GM20000 (cell line): ENCODE data around the gene ITM2B.

Experiments
- DNase-seq: peaks from one replicate; pipeline ENCODE4 v3.0.0; 2012; ENCODE audit warnings: low spot score
- TF ChIP-seq, protein P1 (sequence below): IDR thresholded peaks from 2 replicates; pipeline ENCODE4 v1.5.1; 2012; ENCODE audit warnings: mild to moderate bottlenecking, control low read depth; ENCODE audit errors: extremely low read depth, missing control alignments

The ITM2B gene

DNA sequence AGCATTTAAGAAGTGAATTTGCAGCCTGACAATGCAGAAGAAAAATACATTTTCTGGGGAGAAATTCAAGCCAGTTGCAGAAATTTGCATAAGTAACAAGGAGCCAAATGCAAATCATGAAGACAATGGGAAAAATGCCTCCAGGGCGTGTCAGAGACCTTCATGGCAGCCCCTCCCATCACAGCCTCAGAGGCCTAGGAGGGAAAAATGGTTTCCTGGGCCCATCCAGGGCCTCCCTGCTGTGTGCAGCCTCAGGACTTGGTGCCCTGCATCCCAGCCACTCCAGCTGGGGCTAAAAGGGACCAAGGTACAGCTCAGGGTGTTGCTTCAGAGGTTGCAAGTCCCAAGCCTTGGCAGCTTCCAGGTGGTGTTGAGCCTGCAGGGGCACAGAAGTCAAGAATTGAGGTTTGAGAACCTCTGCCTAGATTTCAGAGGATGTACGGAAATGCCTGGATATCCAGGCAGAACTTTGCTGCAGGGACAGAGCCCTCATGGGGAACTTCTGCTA lies 16.7 kb upstream of the ITM2B start:
- DNase-seq = no peak
- TF ChIP-seq, protein P1, sequence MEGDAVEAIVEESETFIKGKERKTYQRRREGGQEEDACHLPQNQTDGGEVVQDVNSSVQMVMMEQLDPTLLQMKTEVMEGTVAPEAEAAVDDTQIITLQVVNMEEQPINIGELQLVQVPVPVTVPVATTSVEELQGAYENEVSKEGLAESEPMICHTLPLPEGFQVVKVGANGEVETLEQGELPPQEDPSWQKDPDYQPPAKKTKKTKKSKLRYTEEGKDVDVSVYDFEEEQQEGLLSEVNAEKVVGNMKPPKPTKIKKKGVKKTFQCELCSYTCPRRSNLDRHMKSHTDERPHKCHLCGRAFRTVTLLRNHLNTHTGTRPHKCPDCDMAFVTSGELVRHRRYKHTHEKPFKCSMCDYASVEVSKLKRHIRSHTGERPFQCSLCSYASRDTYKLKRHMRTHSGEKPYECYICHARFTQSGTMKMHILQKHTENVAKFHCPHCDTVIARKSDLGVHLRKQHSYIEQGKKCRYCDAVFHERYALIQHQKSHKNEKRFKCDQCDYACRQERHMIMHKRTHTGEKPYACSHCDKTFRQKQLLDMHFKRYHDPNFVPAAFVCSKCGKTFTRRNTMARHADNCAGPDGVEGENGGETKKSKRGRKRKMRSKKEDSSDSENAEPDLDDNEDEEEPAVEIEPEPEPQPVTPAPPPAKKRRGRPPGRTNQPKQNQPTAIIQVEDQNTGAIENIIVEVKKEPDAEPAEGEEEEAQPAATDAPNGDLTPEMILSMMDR = no peak

DNA sequence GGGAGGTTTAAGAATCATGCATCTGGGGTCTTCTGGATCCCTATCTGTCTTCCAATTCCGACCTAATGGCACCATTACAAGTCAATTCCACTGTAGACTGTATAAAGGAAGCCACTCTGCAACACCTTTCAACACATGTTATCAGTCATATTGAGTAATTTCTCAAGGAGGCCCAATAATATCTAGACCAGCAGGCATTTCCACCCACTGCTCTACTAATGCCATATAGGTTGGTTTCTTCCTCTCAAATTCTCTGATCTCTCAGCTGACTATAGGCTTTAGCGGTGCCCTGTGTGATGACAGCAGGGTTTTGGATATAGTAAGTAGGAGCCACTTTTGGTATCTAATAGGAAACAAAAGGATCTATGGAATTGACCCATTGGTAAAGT lies 12.4 kb upstream of the ITM2B start:
- DNase-seq = no peak
- TF ChIP-seq, protein P1 = no peak

DNA sequence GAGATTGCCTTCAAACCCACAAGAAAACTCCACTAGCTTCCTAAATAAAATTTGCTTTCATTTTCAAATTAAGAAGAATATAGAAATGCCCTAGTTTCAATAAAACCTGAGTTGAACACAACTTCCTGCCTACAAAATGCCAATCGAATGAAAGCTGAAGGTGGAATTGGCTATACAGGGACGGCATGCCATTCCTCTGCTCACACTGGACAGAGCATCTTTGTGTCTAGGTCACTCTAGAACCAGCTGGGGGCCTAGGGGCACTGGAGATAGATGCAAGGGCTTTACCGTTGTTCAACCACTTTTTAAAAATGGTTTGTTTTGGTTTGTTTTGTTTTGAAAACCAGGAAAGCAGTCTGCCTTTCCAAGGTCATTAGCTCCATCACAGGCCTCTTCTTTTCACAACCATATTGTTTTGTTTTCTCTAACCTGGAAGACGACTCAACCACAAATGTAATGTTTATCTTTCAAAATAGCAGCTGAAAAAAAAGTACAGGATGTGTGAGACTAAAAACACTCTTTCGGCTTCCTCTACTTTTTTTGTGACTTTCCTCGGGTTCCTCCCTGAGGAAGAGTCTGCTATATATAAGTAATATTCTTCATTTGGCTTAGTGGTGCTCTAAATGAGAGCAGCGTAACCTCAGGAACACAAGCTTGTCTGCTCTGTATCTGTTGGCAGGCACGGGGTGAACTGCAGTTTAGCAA lies 11.9 kb upstream of the ITM2B start:
- no peak for DNase-seq
- TF ChIP-seq, protein P1 = no peak

DNA sequence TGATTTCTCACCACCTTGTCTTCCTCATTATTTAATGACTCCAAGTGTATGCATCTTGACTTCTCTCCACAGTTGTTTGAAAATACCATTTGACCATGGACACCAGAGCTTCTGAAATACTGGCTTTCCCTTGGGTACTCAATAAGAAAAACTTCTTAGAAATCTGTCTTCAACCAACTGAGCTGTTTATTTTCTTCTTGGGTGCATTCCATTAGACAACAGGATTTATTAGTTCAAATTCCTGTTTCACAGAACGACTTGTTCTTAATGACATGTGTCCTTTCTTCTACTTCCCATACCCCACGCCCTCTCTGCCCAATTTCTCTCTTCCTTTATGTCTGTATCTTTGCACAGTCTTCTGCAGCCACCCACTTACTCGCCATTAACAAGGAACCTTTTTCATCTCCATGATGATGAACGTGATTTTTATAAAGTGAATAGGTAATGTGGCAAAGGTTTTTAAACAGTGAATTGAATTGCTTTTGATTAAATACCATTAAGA lies 11.3 kb upstream of the ITM2B start:
- DNase-seq = no peak

DNA sequence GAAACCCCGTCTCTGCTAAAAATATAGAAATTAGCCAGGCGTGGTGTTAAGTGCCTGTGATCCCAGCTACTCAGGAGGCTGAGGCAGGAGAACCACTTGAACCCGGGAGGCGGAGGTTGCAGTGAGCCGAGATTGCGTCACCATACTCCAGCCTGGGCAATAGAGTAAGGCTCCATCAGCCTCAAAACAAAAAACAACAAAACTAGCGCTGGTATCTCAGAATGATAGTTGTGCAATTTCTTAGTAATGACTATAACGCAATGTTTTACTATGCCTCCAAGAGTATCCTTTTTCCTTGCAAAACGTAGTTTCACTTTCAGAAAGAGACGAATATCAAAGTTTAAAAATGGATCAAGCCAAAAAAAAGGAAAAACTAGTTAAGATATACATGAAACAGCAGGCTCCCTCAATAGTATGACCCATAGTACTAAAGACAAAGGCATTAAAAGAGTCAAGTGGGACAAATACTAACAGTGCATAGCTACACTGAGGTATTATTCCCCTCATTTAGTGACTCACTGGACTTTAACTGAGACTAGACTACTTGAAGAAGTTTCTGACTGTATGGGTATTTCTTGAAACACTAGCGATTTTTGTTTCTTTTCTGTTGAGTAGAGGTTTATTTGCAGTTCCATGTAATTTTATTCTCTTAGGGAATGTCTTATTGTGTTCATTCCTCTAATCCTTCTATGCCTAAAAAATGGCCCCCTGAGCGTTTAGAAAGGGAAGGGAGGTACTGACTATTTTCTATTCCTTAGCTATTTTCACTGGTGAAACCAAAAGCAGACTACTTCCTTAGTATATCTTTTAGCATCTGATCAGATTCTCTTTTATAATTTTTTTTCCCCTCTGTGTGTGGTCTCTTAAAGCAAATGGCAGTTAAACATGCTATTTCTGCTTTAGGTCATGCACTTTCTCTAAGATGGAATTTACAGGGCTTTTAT lies 10.4 kb upstream of the ITM2B start:
- no peak for DNase-seq
- TF ChIP-seq, protein P1 = no peak

More for the DNA sequence above, 11.3 kb upstream of the ITM2B start:
- TF ChIP-seq, protein P1 = no peak

DNA sequence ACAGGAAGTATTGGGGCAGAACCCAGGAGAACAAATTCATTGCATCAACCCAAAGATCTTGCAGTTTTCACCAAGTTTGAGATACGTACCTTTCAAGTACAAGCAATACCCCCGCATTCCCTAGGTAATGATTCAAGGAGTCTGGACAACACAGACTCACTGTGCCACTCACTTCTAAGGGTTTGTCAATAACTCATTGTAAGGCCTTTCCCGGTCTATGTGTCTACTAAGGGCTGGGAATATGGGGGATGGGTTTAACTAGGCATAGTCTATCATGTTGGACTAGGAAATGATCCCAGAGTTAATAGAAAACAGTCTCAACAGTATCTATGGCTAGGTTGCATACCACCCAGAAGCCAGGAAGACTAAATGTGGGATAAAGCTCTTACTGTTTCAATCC lies 8.3 kb upstream of the ITM2B start:
- TF ChIP-seq, protein P1 = no peak

DNA sequence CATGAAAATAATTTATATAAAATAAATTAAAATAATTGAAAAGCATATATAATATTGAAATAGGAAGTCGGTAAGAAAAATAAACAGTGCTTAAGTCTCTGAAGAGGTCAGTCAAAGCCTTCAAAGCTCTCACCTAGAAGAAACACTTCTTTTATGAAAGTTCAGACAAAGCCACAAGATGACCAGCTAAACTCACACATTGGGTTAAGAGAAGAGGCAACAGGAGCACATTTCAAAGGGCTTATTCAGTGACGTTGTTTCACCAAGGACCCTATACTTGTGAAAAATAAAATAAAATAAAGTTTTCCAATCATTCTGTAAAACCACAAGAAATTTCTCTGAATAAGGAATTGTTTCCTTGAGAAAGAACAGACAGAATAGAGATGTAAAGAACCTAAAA lies 2.5 kb upstream of the ITM2B start:
- DNase-seq = no peak
- TF ChIP-seq, protein P1 = no peak

More for the DNA sequence above, 8.3 kb upstream of the ITM2B start:
- DNase-seq = no peak
